GM23338 (cell line): ENCODE results near the gene AK2. TPM values are rescaled to one million over a fixed set of nuclear protein-coding genes. Genes with fewer than 3 reads are reported as not detected.
"Not testable (repeated sequence)": the region's sequence is repeated elsewhere in the genome, so short reads cannot be mapped to it uniquely, and the experiment has no call there.

ENCODE experiments used
- ATAC-seq: fragments of 200-7000 bp; cut with Tn5 transposase; 3 replicates; pipeline ENCODE4 v1.9.1; 2020
- DNase-seq: peaks from one replicate; pipeline ENCODE4 v3.0.0-alpha.2; 2015; ENCODE audit warnings: low spot score
- H2AFZ ChIP-seq: fragments of 200-600 bp; sonication (generic); 2 replicates; pipeline ENCODE4 v1.8.0; 2016; ENCODE audit warnings: antibody characterized with exemption, mild to moderate bottlenecking, moderate library complexity
- H3F3A ChIP-seq: fragments of 200-600 bp; sonication (generic); replicated peaks from 2 replicates; pipeline ENCODE4 v1.8.0; 2017; ENCODE audit warnings: antibody characterized with exemption, mixed run types, low read depth
- H3K27ac ChIP-seq: fragments of 200-600 bp; sonication (generic); 2 replicates; pipeline ENCODE4 v1.6.1; 2016; ENCODE audit warnings: low read depth
- H3K27me3 ChIP-seq: fragments of 200-600 bp; sonication (generic); 2 replicates; pipeline ENCODE4 v1.8.0; 2016; ENCODE audit warnings: mild to moderate bottlenecking, mixed run types, moderate library complexity; ENCODE audit not compliant: insufficient read depth
- H3K36me3 ChIP-seq: fragments of 200-600 bp; sonication (generic); 2 replicates; pipeline ENCODE4 v1.8.0; 2016; ENCODE audit warnings: mild to moderate bottlenecking; ENCODE audit not compliant: insufficient read depth
- H3K4me1 ChIP-seq: fragments of 200-600 bp; sonication (generic); 2 replicates; pipeline ENCODE4 v1.8.0; 2016; ENCODE audit warnings: mild to moderate bottlenecking, moderate library complexity; ENCODE audit not compliant: insufficient read depth
- H3K4me2 ChIP-seq: fragments of 200-600 bp; sonication (generic); 2 replicates; pipeline ENCODE4 v1.7.1; 2017; ENCODE audit warnings: mixed run types
- H3K4me3 ChIP-seq: fragments of 200-600 bp; sonication (generic); 2 replicates; pipeline ENCODE4 v1.6.1; 2016; ENCODE audit warnings: mixed run types
- H3K79me2 ChIP-seq: fragments of 200-600 bp; sonication (generic); replicated peaks from 2 replicates; pipeline ENCODE4 v1.8.0; 2017; ENCODE audit warnings: mild to moderate bottlenecking; ENCODE audit not compliant: insufficient read depth
- H3K9me2 ChIP-seq: fragments of 200-600 bp; sonication (generic); 2 replicates; pipeline ENCODE4 v1.8.0; 2017; ENCODE audit not compliant: insufficient read depth
- H4K20me1 ChIP-seq: fragments of 200-600 bp; sonication (generic); replicated peaks from 2 replicates; pipeline ENCODE4 v1.8.0; 2017; ENCODE audit warnings: mild to moderate bottlenecking; ENCODE audit not compliant: insufficient read depth
- H3K27ac Mint-ChIP-seq: 2 replicates; pipeline ENCODE4 v1.8.0; 2020; ENCODE audit warnings: inconsistent platforms, mild to moderate bottlenecking, moderate library complexity, mixed read lengths
- H3K27me3 Mint-ChIP-seq: 3 replicates; pipeline ENCODE4 v1.8.0; 2022; ENCODE audit warnings: low read depth, mild to moderate bottlenecking, moderate library complexity, mixed read lengths, inconsistent platforms; ENCODE audit not compliant: insufficient read depth, poor library complexity
- H3K36me3 Mint-ChIP-seq: 3 replicates; pipeline ENCODE4 v1.8.0; 2021; ENCODE audit warnings: low read depth, mild to moderate bottlenecking, inconsistent platforms, moderate library complexity, mixed read lengths
- H3K4me1 Mint-ChIP-seq: 3 replicates; pipeline ENCODE4 v1.8.0; 2020; ENCODE audit warnings: mild to moderate bottlenecking, inconsistent platforms, mixed read lengths
- H3K4me3 Mint-ChIP-seq: 3 replicates; pipeline ENCODE4 v1.8.0; 2021; ENCODE audit warnings: moderate library complexity, mild to moderate bottlenecking, inconsistent platforms, mixed read lengths
- H3K9me3 Mint-ChIP-seq: 3 replicates; pipeline ENCODE4 v1.8.0; 2020; ENCODE audit warnings: moderate library complexity, mild to moderate bottlenecking, inconsistent platforms, mixed read lengths
- CTCF ChIP-seq, 2 experiments: fragments of 200-600 bp in 1 of 2; sonication (generic) in 1 of 2; conservative IDR thresholded peaks; 2 replicates each; pipeline versions ENCODE4 v1.5.1 to v1.6.1; 2016 to 2017; ENCODE audit warnings: antibody characterized with exemption in 2 of 2, low read depth in 2 of 2, mild to moderate bottlenecking in 2 of 2, moderate library complexity in 1 of 2
- ETS1 ChIP-seq: IDR thresholded peaks from 2 replicates; pipeline ENCODE4 v1.6.1; 2016; ENCODE audit warnings: antibody characterized with exemption
- EZH2phosphoT487 ChIP-seq: fragments of 200-600 bp; sonication (generic); IDR thresholded peaks from one replicate; pipeline ENCODE4 v1.8.1; 2018; ENCODE audit warnings: antibody characterized with exemption; ENCODE audit not compliant: unreplicated experiment
- JUNB ChIP-seq: IDR thresholded peaks from one replicate; pipeline ENCODE4 v1.6.1; 2016; ENCODE audit warnings: antibody characterized with exemption; ENCODE audit not compliant: unreplicated experiment
- NANOG ChIP-seq: IDR thresholded peaks from 2 replicates; pipeline ENCODE4 v1.6.1; 2016; ENCODE audit warnings: antibody characterized with exemption, borderline replicate concordance
- POLR2AphosphoS5 ChIP-seq: IDR thresholded peaks from 2 replicates; pipeline ENCODE4 v1.6.1; 2016; ENCODE audit warnings: antibody characterized with exemption, low read depth
- REST ChIP-seq: IDR thresholded peaks from one replicate; pipeline ENCODE4 v1.6.1; 2018; ENCODE audit warnings: antibody characterized with exemption; ENCODE audit not compliant: unreplicated experiment
- STAT1 ChIP-seq: IDR thresholded peaks from one replicate; pipeline ENCODE4 v1.6.1; 2016; ENCODE audit warnings: antibody characterized with exemption; ENCODE audit not compliant: unreplicated experiment
- ZNF114 ChIP-seq: fragments of 250-450 bp; sonication (Bioruptor Pico); IDR thresholded peaks from 2 replicates; pipeline ENCODE4 v1.5.0; 2020; ENCODE audit warnings: mild to moderate bottlenecking, moderate library complexity
- ZNF331 ChIP-seq: fragments of 250-450 bp; sonication (Bioruptor Pico); IDR thresholded peaks from 2 replicates; pipeline ENCODE4 v1.5.0; 2020; ENCODE audit warnings: low read depth, mild to moderate bottlenecking, moderate library complexity
- polyA plus RNA-seq: library from polyadenylated mRNA; unstranded; fragments of >200 nt; fragmentation: Nextera tagmentation; extraction: Ambion mirVana; gene quantifications from 2 replicates; pipeline ENCODE4 v1.2.1, GENCODE V29; 2016
- total RNA-seq: library from RNA; depleted of rRNA; stranded (reverse); fragments of >200 nt; shearing (Covaris generic); gene quantifications from 2 replicates; pipeline ENCODE4 v1.2.3, GENCODE V29; 2014

The AK2 gene
- total and polyA plus RNA-seq, 2 experiments from 2014 or later: 125 to 142 TPM

GRCh38 chr1:33064284-33064683 lies 27.6 kb upstream of the AK2 start:
- peak; percentile 32 for DNase-seq
- not testable (repeated sequence) for H4K20me1 ChIP-seq, H3K27me3 Mint-ChIP-seq, H3K79me2 ChIP-seq, ATAC-seq, H3K4me2 ChIP-seq, H3K27ac ChIP-seq, H3K9me2 ChIP-seq, H3K4me1 ChIP-seq, H3F3A ChIP-seq, H3K4me3 Mint-ChIP-seq, H3K4me3 ChIP-seq, H3K36me3 ChIP-seq, H3K4me1 Mint-ChIP-seq, H2AFZ ChIP-seq, H3K27ac Mint-ChIP-seq, H3K27me3 ChIP-seq
- Mint-ChIP-seq H3K36me3 (peaks cover 32% of the 10 kb centered on the region), H3K9me3 (peaks cover 57% of the 10 kb centered on the region)

- Histone ChIP-seq H3K27me3 (no peaks in the 10 kb centered on the region), H3K36me3 (no peaks in the 10 kb centered on the region; the same call in 1 of the 2 replicates), H3K27ac (no peak overlapping the region), H4K20me1 (no peaks in the 10 kb centered on the region), H3F3A (no peaks in the 10 kb centered on the region), H3K79me2 (no peaks in the 10 kb centered on the region), H3K4me2 (no peak overlapping the region), H2AFZ (no peak overlapping the region), H3K9me2 (no peaks in the 10 kb centered on the region), H3K4me1 (no peaks in the 10 kb centered on the region), H3K4me3 (no peak overlapping the region)
- TF ChIP-seq ZNF331 (CRISPR knock-in tag) (no peak), ZNF114 (no peak), NANOG (no peak), ETS1 (no peak), CTCF (conservative IDR thresholded peaks at IDR 0.05; ENCODE audit: low read depth in 2 of 2) (no peak), JUNB (no peak), STAT1 (no peak)
- ATAC-seq: no peak
- H3K4me3 Mint-ChIP-seq: no peak overlapping the region
- no peaks in the 10 kb centered on the region for H3K4me1 Mint-ChIP-seq
- H3K9me3 Mint-ChIP-seq: peaks cover 62% of the 10 kb centered on the region
- no peak for DNase-seq
- H3K27ac Mint-ChIP-seq: no peak overlapping the region
- H3K27me3 Mint-ChIP-seq: peaks cover 3% of the 10 kb centered on the region
- peaks cover 32% of the 10 kb centered on the region for H3K36me3 Mint-ChIP-seq
Measured at GRCh38 chr1:33061834-33062233, 25.2 kb upstream of the AK2 start.

- H3K4me1 ChIP-seq: no peaks in the 10 kb centered on the region
- Mint-ChIP-seq H3K4me3 (no peak overlapping the region), H3K9me3 (peaks cover 55% of the 10 kb centered on the region), H3K4me1 (no peaks in the 10 kb centered on the region), H3K27ac (no peak overlapping the region), H3K36me3 (peaks cover 30% of the 10 kb centered on the region), H3K27me3 (peaks cover 3% of the 10 kb centered on the region)
- no peaks in the 10 kb centered on the region for H3F3A ChIP-seq
- H2AFZ ChIP-seq: no peak overlapping the region
- ATAC-seq (no peak), DNase-seq (no peak)
- no peak overlapping the region for H3K27ac ChIP-seq
- H4K20me1 ChIP-seq: no peaks in the 10 kb centered on the region
- no peaks in the 10 kb centered on the region for H3K27me3 ChIP-seq
- no peak overlapping the region for H3K4me3 ChIP-seq
- no peaks in the 10 kb centered on the region for H3K9me2 ChIP-seq
- TF ChIP-seq JUNB: no peak
- no peak for TF ChIP-seq EZH2phosphoT487
- TF ChIP-seq ETS1: no peak
- no peak for TF ChIP-seq POLR2AphosphoS5
- TF ChIP-seq ZNF114: no peak
- TF ChIP-seq REST: no peak
- no peak overlapping the region for H3K4me2 ChIP-seq
- H3K36me3 ChIP-seq: no peaks in the 10 kb centered on the region; the same call in 1 of the 2 replicates
- no peaks in the 10 kb centered on the region for H3K79me2 ChIP-seq
Measured at GRCh38 chr1:33060579-33061083, 23.9 kb upstream of the AK2 start.
